GM12878 (cell line): ENCODE measurements around the gene ADGRF4. TPM values are rescaled to one million over a fixed set of nuclear protein-coding genes. Genes with fewer than 3 reads are reported as not detected.

Source experiments
- ATAC-seq: fragments of 200-7000 bp; cut with Tn5 transposase; 3 replicates; pipeline ENCODE4 v1.9.1; 2020; ENCODE audit warnings: mild to moderate bottlenecking, moderate library complexity
- BruUV-seq: library from RNA; stranded (reverse); fragments of 400-500 nt; replicated peaks from 2 replicates; lab custom pipeline; 2021; lab: Mats Ljungman, UMichigan
- CTCF ChIA-PET: fragments of 300-600 bp; sonication (Branson Sonifier 250); formaldehyde crosslinking; extraction: SDS; loops from one replicate; lab custom pipeline; 2021; ENCODE audit warnings: inconsistent platforms; lab: Yijun Ruan, JAX
- POLR2A ChIA-PET: fragments of 350-600 bp; formaldehyde crosslinking; extraction: SDS; loops from one replicate; lab custom pipeline; 2021; ENCODE audit warnings: inconsistent platforms; lab: Charles Lee
- RAD21 ChIA-PET: fragments of 300-600 bp; sonication (Branson Sonifier 250); formaldehyde crosslinking; loops from one replicate; lab custom pipeline; 2023; ENCODE audit warnings: antibody characterized with exemption; ENCODE audit not compliant: unreplicated experiment; lab: Charles Lee
- SMC1A ChIA-PET: fragments of 300-600 bp; sonication (Branson Sonifier 250); formaldehyde crosslinking; loops from one replicate; lab custom pipeline; 2023; ENCODE audit not compliant: unreplicated experiment, uncharacterized antibody; lab: Charles Lee
- DNase-seq: peaks from one replicate; pipeline ENCODE4 v3.0.0-alpha.2; 2011; ENCODE audit warnings: low read depth, low spot score
- FAIRE-seq: peaks from 3 replicates; lab custom pipeline; 2011; peaks lifted over from hg19 to GRCh38; lab: Jason Lieb, UNC
- H2AFZ ChIP-seq: 2 replicates; pipeline ENCODE4 v1.6.0; 2011; ENCODE audit warnings: low read depth, low read length, control low read depth; ENCODE audit not compliant: control insufficient read depth
- H3K27ac ChIP-seq: 2 replicates; pipeline ENCODE4 v1.5.1; 2011; ENCODE audit warnings: control low read depth; ENCODE audit not compliant: control insufficient read depth, insufficient read depth
- H3K27me3 ChIP-seq, 2 experiments: replicated peaks in 1 of 2; 2 replicates each; pipeline versions ENCODE4 v1.6.0 to v1.6.1; 2011; ENCODE audit warnings: low read length in 1 of 2; ENCODE audit not compliant: control insufficient read depth in 2 of 2, insufficient read depth in 2 of 2
- H3K36me3 ChIP-seq, 2 experiments: 2 replicates each; pipeline ENCODE4 v1.5.1; 2011; ENCODE audit warnings: low read length in 1 of 2; ENCODE audit not compliant: control insufficient read depth in 2 of 2, insufficient read depth in 2 of 2
- H3K4me1 ChIP-seq: 2 replicates; pipeline ENCODE4 v1.6.1; 2011; ENCODE audit warnings: mild to moderate bottlenecking, low read length, moderate library complexity, mixed read lengths; ENCODE audit not compliant: control insufficient read depth, insufficient read depth
- H3K4me2 ChIP-seq: 2 replicates; pipeline ENCODE4 v1.6.0; 2011; ENCODE audit warnings: control low read depth; ENCODE audit not compliant: control insufficient read depth, insufficient read depth
- H3K4me3 ChIP-seq: fragments of 200-600 bp; sonication (generic); 2 replicates; pipeline ENCODE4 v1.5.1; 2016
- H3K79me2 ChIP-seq: 2 replicates; pipeline ENCODE4 v1.6.0; 2011; ENCODE audit warnings: low read length; ENCODE audit not compliant: control insufficient read depth, insufficient read depth
- H3K9ac ChIP-seq: 2 replicates; pipeline ENCODE4 v1.8.0; 2011; ENCODE audit warnings: low read length, control low read depth, mixed read lengths; ENCODE audit not compliant: control insufficient read depth, insufficient read depth
- H3K9me3 ChIP-seq: replicated peaks from 3 replicates; pipeline ENCODE4 v1.5.1; 2011; ENCODE audit warnings: mild to moderate bottlenecking, low read length; ENCODE audit not compliant: control insufficient read depth, insufficient read depth
- H4K20me1 ChIP-seq: 2 replicates; pipeline ENCODE4 v1.6.0; 2011; ENCODE audit not compliant: control insufficient read depth, insufficient read depth
- DPF2 ChIP-seq: fragments of 450-650 bp; IDR thresholded peaks from 2 replicates; pipeline ENCODE4 v1.6.1; 2017; ENCODE audit warnings: mild to moderate bottlenecking
- FOS ChIP-seq: IDR thresholded peaks from 3 replicates; pipeline ENCODE4 v1.6.1; 2011; ENCODE audit warnings: borderline replicate concordance; ENCODE audit not compliant: insufficient read length; ENCODE audit errors: extremely low read depth
- JUNB ChIP-seq: IDR thresholded peaks from 2 replicates; pipeline ENCODE4 v1.6.1; 2016; ENCODE audit warnings: antibody characterized with exemption, mild to moderate bottlenecking
- NFYA ChIP-seq: IDR thresholded peaks from 2 replicates; pipeline ENCODE4 v1.6.1; 2011; ENCODE audit warnings: low read depth, mild to moderate bottlenecking, low read length, improper control_type of control experiment, borderline replicate concordance
- SUZ12 ChIP-seq: fragments of 200-600 bp; sonication (generic); IDR thresholded peaks from one replicate; pipeline ENCODE4 v1.6.1; 2018; ENCODE audit warnings: antibody characterized with exemption, mild to moderate bottlenecking; ENCODE audit not compliant: unreplicated experiment
- WRNIP1 ChIP-seq: IDR thresholded peaks from 2 replicates; pipeline ENCODE4 v1.6.1; 2011; ENCODE audit warnings: low read depth, low read length, improper control_type of control experiment, borderline replicate concordance
- ZZZ3 ChIP-seq: IDR thresholded peaks from 2 replicates; pipeline ENCODE4 v1.6.1; 2011; ENCODE audit warnings: low read depth; ENCODE audit not compliant: control insufficient read depth, insufficient read length
- WGBS: methylation state at CpG from one replicate; pipeline ENCODE4 v1.1.6; 2016; ENCODE audit warnings: low lambda C conversion rate; ENCODE audit not compliant: insufficient replicate concordance, insufficient coverage; ENCODE audit errors: missing lambda C conversion rate; 5-methylcytosine and 5-hydroxymethylcytosine counted together
- in situ Hi-C: fragments of 300-500 bp; cut with MboI; formaldehyde crosslinking; loops from 9 replicates; pipeline ENCODE4 v1.14.3; 2018; ENCODE audit warnings: mixed read lengths
- intact Hi-C: fragments of 100-400 bp; cut with micrococcal nuclease; formaldehyde crosslinking; loops from one replicate; pipeline ENCODE4 v1.14.2; 2022; ENCODE audit not compliant: unreplicated experiment
- polyA plus RNA-seq, 11 experiments: library from polyadenylated mRNA; depleted of rRNA in 4 of 11; unstranded in 6 of 11; stranded (reverse) in 5 of 11; fragments of >200 nt; fragmentation: Nextera tagmentation in 4 of 11; fragmentation: Illumina TruSeq in 1 of 11; extraction: Ambion mirVana in 4 of 11; extraction: Trizol in 1 of 11; gene quantifications; 1 replicate in 1 of 11; 2 replicates in 10 of 11; pipeline versions ENCODE4 v1.2.1 to v1.2.3, GENCODE V29; 2011 to 2016; ENCODE audit warnings: inconsistent platforms in 2 of 11, missing spikeins in 2 of 11, low read depth in 1 of 11
- total RNA-seq, 4 experiments: library from RNA; depleted of rRNA in 3 of 4; stranded (reverse); fragments of >200 nt in 3 of 4; fragmentation: Illumina TruSeq in 1 of 4; extraction: Trizol in 1 of 4; gene quantifications; 2 replicates each; pipeline versions ENCODE4 v1.2.1 to v1.2.3, GENCODE V29; 2013 to 2021
- TF ChIP-seq, protein P1 (sequence below): fragments of 450-650 bp; IDR thresholded peaks from 2 replicates; pipeline ENCODE4 v1.6.1; 2017; ENCODE audit warnings: mild to moderate bottlenecking, moderate library complexity
- TF ChIP-seq, protein P2 (sequence below): fragments of 450-650 bp; IDR thresholded peaks from 2 replicates; pipeline ENCODE4 v1.6.1; 2016; ENCODE audit warnings: mild to moderate bottlenecking

ADGRF4 gene
- total and polyA plus RNA-seq, 10 of the 15 experiments (the other 5 are each of a cell fraction or from before 2014, with no cell fraction given) = 0.04 to 0.12 (median 0.06) TPM; not detected in 5

DNA sequence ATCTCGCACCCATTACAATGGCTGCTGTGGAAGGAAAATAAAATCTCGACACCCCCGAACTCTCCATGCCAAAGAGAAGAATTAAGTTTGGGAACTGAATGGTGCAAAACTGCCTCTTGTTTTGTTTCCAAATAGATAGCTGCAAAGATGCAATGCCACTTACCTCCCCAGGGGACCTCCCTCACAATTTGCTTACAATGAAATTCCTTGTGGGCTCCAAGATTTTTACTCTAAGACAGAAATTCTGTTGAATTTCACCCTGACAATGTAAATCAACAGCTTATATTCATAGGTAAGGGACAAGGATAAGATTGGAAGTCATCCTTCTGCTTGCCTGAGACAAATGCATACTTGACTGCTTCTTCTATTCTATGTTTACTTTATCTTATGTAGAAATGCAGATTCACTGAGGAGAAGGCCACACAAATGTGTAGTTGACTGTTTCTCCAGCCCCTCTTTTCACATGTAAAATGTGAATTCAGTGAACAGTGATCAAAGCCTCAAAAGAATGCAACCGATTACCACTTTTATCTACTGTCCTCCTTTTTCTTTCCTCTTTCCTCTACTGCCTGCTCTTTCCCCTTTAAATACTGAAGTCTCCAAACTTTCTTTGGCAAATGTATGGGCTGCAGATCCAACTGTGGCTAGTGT, 36.6 kb downstream of the ADGRF4 start (continued):
- TF ChIP-seq, protein P1, sequence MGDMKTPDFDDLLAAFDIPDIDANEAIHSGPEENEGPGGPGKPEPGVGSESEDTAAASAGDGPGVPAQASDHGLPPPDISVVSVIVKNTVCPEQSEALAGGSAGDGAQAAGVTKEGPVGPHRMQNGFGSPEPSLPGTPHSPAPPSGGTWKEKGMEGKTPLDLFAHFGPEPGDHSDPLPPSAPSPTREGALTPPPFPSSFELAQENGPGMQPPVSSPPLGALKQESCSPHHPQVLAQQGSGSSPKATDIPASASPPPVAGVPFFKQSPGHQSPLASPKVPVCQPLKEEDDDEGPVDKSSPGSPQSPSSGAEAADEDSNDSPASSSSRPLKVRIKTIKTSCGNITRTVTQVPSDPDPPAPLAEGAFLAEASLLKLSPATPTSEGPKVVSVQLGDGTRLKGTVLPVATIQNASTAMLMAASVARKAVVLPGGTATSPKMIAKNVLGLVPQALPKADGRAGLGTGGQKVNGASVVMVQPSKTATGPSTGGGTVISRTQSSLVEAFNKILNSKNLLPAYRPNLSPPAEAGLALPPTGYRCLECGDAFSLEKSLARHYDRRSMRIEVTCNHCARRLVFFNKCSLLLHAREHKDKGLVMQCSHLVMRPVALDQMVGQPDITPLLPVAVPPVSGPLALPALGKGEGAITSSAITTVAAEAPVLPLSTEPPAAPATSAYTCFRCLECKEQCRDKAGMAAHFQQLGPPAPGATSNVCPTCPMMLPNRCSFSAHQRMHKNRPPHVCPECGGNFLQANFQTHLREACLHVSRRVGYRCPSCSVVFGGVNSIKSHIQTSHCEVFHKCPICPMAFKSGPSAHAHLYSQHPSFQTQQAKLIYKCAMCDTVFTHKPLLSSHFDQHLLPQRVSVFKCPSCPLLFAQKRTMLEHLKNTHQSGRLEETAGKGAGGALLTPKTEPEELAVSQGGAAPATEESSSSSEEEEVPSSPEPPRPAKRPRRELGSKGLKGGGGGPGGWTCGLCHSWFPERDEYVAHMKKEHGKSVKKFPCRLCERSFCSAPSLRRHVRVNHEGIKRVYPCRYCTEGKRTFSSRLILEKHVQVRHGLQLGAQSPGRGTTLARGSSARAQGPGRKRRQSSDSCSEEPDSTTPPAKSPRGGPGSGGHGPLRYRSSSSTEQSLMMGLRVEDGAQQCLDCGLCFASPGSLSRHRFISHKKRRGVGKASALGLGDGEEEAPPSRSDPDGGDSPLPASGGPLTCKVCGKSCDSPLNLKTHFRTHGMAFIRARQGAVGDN = no peak
- no peak for TF ChIP-seq DPF2

GRCh38 chr6:47736083-47736700, 37.8 kb downstream of the ADGRF4 start:
- no peak overlapping the region for H3K27ac ChIP-seq
- 24% methylated on average over 7 of the region's 7 CpGs for WGBS
- FAIRE-seq (no peak), DNase-seq (no peak), ATAC-seq (no peak)
- RAD21 ChIA-PET = interaction anchor here (1.6 kb wide), 1 partner anchor 378 kb away, joined by 3 read pairs; no protein-coding TSS in a partner anchor
- in situ Hi-C loops (loop anchor here (5.0 kb wide), 1 partner anchor 104 kb away; no protein-coding TSS in a partner anchor), intact Hi-C loops (no loop called here)
- no TSS peak for BruUV-seq
- POLR2A ChIA-PET = no interaction called here
- CTCF ChIA-PET = interaction anchor here (0.6 to 1.5 kb wide), 2 partner anchors 26 to 105 kb away, joined by 4 to 5 read pairs; no protein-coding TSS in a partner anchor
- SMC1A ChIA-PET = interaction anchor here (0.7 to 1.5 kb wide), 3 partner anchors 43 to 105 kb away, joined by 3 to 4 read pairs (median 4); no protein-coding TSS in a partner anchor
- no peak overlapping the region for H3K4me3 ChIP-seq
- H3K4me2 ChIP-seq = no peak overlapping the region
- no peak overlapping the region for H2AFZ ChIP-seq
- no peaks in the 10 kb centered on the region for H3K4me1 ChIP-seq
- TF ChIP-seq NFYA = no peak
- TF ChIP-seq, protein P2, sequence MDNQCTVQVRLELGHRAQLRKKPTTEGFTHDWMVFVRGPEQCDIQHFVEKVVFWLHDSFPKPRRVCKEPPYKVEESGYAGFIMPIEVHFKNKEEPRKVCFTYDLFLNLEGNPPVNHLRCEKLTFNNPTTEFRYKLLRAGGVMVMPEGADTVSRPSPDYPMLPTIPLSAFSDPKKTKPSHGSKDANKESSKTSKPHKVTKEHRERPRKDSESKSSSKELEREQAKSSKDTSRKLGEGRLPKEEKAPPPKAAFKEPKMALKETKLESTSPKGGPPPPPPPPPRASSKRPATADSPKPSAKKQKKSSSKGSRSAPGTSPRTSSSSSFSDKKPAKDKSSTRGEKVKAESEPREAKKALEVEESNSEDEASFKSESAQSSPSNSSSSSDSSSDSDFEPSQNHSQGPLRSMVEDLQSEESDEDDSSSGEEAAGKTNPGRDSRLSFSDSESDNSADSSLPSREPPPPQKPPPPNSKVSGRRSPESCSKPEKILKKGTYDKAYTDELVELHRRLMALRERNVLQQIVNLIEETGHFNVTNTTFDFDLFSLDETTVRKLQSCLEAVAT = no peak
- TF ChIP-seq FOS = no peak
- TF ChIP-seq JUNB = no peak
- no peak for TF ChIP-seq ZZZ3
- no peak for TF ChIP-seq SUZ12
- TF ChIP-seq WRNIP1 = no peak
- H3K36me3 ChIP-seq = no peaks in the 10 kb centered on the region
- no peaks in the 10 kb centered on the region for H3K27me3 ChIP-seq
- H3K9ac ChIP-seq = no peak overlapping the region
- H3K9me3 ChIP-seq = no peaks in the 10 kb centered on the region
- no peaks in the 10 kb centered on the region for H3K79me2 ChIP-seq
- H4K20me1 ChIP-seq = no peaks in the 10 kb centered on the region
